ENCODE data around the gene TRIM66. TPM values are rescaled to one million over a fixed set of nuclear protein-coding genes. Genes with fewer than 3 reads are reported as not detected.

The TRIM66 gene, protein sequence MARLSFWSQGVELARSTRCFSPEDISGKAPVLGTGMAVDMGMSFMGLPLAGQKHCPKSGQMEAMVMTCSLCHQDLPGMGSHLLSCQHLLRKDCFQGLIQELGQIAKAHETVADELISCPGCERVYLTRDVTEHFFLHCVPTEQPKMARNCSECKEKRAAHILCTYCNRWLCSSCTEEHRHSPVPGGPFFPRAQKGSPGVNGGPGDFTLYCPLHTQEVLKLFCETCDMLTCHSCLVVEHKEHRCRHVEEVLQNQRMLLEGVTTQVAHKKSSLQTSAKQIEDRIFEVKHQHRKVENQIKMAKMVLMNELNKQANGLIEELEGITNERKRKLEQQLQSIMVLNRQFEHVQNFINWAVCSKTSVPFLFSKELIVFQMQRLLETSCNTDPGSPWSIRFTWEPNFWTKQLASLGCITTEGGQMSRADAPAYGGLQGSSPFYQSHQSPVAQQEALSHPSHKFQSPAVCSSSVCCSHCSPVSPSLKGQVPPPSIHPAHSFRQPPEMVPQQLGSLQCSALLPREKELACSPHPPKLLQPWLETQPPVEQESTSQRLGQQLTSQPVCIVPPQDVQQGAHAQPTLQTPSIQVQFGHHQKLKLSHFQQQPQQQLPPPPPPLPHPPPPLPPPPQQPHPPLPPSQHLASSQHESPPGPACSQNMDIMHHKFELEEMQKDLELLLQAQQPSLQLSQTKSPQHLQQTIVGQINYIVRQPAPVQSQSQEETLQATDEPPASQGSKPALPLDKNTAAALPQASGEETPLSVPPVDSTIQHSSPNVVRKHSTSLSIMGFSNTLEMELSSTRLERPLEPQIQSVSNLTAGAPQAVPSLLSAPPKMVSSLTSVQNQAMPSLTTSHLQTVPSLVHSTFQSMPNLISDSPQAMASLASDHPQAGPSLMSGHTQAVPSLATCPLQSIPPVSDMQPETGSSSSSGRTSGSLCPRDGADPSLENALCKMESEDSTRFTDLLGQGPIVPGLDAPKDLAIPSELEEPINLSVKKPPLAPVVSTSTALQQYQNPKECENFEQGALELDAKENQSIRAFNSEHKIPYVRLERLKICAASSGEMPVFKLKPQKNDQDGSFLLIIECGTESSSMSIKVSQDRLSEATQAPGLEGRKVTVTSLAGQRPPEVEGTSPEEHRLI (N-terminal part only)
- total RNA-seq = 10 to 100 TPM; 11.2 to 37.2 TPM

DNA sequence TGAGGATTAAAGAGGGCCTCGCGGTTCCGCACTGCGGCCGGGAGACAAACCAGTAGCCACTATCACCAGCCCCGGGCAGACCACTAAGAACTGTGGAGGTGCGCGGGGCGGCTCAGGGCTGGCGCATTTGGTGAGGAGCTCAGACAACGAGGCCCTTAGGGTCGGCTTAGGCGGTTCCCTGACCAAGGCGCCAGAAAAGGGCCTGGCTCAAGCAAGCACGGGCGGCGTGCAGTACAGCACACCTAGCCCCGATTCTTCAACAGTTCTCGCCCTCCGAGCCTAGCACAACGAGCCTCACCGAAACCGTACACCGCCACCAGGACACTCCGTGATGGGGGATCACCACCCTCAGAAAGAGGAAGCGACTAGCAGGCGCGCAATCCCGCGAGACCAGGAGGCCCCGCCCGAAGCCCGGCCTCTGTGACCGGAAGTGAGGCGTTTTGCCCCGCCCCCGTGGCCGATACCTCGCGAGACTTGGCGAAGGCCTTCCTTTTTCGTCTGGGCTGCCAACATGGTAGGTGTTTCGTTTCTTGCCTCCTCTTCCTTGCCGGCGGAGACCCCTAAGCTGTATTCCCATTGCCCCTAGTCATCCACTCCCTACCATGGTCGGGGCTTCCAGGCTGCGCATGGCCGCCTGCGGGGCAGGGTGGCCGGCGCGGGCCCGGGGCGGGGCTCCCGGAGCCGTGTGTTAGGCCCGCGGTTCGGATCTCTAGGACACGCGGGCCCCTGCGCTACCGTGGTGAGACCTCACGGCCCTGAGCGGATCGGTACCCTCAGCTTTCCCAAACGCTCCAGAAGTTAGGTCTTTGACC, at the start of gene TRIM66, which contains the start of gene RPL27A:
Gene TRIM66, minus strand, starts transcription at position 363 of the 812 bp plus-strand sequence. CDS start 10,391 bp downstream, outside the sequence.
Gene RPL27A, plus strand, starts transcription at position 490 of the 812 bp plus-strand sequence. Its CDS starts 22 bp downstream, at position 512.
- H3K4me1 ChIP-seq = peaks cover 39% of the 10 kb centered on the region
- H3K9me3 ChIP-seq = no peaks in the 10 kb centered on the region
- DNase-seq (peak; percentile 98 to 99 (median 98)), ATAC-seq (peak; percentile 98)
- H3K36me3 ChIP-seq (replicated peaks in 1 of 2; ENCODE audit: insufficient read depth in 1 of 2, low read depth in 2 of 2) = peaks cover 0 to 12% of the 10 kb centered on the region in 2 donors
- intact Hi-C loops (cut with DNase I) = no loop called here
- no peaks in the 10 kb centered on the region for H3K27me3 ChIP-seq
- peak within 1 kb of the TSS; percentile 83 to 96 (median 93) for H3K27ac ChIP-seq
- TF ChIP-seq, protein P1, sequence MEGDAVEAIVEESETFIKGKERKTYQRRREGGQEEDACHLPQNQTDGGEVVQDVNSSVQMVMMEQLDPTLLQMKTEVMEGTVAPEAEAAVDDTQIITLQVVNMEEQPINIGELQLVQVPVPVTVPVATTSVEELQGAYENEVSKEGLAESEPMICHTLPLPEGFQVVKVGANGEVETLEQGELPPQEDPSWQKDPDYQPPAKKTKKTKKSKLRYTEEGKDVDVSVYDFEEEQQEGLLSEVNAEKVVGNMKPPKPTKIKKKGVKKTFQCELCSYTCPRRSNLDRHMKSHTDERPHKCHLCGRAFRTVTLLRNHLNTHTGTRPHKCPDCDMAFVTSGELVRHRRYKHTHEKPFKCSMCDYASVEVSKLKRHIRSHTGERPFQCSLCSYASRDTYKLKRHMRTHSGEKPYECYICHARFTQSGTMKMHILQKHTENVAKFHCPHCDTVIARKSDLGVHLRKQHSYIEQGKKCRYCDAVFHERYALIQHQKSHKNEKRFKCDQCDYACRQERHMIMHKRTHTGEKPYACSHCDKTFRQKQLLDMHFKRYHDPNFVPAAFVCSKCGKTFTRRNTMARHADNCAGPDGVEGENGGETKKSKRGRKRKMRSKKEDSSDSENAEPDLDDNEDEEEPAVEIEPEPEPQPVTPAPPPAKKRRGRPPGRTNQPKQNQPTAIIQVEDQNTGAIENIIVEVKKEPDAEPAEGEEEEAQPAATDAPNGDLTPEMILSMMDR (IDR thresholded peaks at IDR 0.05) = peak in 4 of 7 experiments; percentile 33 to 63 (median 48)
- TF ChIP-seq POLR2A (IDR thresholded peaks at IDR 0.05) = peak; percentile 93 to 99 (median 99)
- H3K4me3 ChIP-seq = peak within 1 kb of the TSS; percentile 68 to 85
- WGBS, 2 donors = 0 to 1% methylated on average over 12 to 67 of the region's 67 CpGs

DNA sequence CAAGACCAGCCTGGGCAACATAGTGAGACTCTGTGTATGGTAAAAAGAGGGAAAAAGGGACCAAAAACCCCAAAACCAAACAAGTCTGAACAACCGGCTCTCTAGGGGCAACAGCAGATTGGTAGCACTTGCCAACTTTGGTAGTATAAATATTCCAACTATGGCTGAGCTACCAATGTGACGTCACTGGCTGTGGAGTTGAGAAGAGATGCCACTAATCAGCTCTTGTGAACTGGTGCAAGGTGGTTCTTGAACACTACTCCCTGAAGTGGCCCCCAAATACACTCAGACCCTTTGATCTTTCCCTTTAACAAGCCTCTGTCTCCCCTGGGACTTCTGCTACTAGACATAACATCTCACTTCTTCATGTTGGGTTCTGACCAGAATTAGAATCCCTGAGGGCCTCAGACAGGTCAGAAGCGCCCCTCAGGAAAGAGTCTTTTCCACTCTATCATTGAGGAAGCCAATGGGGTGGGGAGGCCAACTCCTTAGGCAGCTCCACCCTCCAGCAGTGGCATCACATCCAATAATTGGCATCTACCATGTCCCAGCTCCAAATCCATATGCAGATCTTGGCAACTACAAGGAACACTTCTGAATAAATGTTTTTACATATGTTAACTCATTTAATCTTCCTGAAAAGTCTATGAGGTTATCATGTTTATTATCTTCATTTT, 49.3 kb upstream of the TRIM66 start:
- no peaks in the 10 kb centered on the region for H3K27me3 ChIP-seq
- 82% methylated on average over 3 of the region's 3 CpGs for WGBS, 2 donors
- H3K36me3 ChIP-seq (replicated peaks in 1 of 2; ENCODE audit: insufficient read depth in 1 of 2, low read depth in 2 of 2) = peaks cover 0 to 2% of the 10 kb centered on the region in 2 donors
- H3K9me3 ChIP-seq = no peaks in the 10 kb centered on the region
- H3K4me3 ChIP-seq = no peak overlapping the region
- H3K4me1 ChIP-seq = peaks cover 32% of the 10 kb centered on the region
- no peak for ATAC-seq
- intact Hi-C loops (cut with DNase I) = no loop called here
- peak overlapping the region; percentile 42 to 67 (median 46) for H3K27ac ChIP-seq
- DNase-seq = no peak
- TF ChIP-seq, protein P1 (IDR thresholded peaks at IDR 0.05) = no peak
- TF ChIP-seq POLR2A (IDR thresholded peaks at IDR 0.05) = no peak

DNA sequence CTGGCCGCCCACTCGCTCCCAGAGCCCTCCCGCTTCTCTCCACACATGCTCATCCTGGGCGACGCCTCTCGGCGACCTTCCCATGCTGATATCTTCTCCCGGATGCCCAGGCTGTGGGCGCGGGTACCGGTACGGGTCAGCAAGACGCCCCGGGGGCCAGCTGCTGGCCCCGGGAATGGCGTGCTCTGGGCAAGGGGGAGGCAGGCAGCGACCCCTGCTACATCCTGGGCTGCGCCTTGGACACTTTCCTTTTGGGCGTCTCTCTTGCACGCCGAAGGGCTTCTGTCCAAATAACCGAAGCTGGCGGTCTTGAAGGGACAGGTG, 48.2 kb upstream of the TRIM66 start:
- Histone ChIP-seq H3K36me3 (replicated peaks in 1 of 2; ENCODE audit: insufficient read depth in 1 of 2, low read depth in 2 of 2) (peaks cover 0 to 2% of the 10 kb centered on the region in 2 donors), H3K4me3 (no peak overlapping the region), H3K4me1 (peaks cover 32% of the 10 kb centered on the region), H3K27me3 (no peaks in the 10 kb centered on the region), H3K9me3 (no peaks in the 10 kb centered on the region), H3K27ac (no peak overlapping the region)
- ATAC-seq (no peak), DNase-seq (no peak)
- 92 to 94% methylated on average over 21 to 23 of the region's 23 CpGs for WGBS, 2 donors
- no peak for TF ChIP-seq POLR2A (IDR thresholded peaks at IDR 0.05)
- TF ChIP-seq, protein P1 (IDR thresholded peaks at IDR 0.05) = no peak
- intact Hi-C loops (cut with DNase I) = no loop called here

All from body of pancreas (tissue), 4 donors.